Testis (tissue), 3 donors: ENCODE data around the gene C20orf144. TPM values are rescaled to one million over a fixed set of nuclear protein-coding genes. Genes with fewer than 3 reads are reported as not detected.

ENCODE experiments used
- DNase-seq: peaks from one replicate; pipeline ENCODE4 v3.0.0-alpha.2; 2019
- H3K27ac ChIP-seq, 2 donors: fragments of 200-600 bp; sonication (generic); one replicate each; pipeline ENCODE4 v1.5.1; 2019
- H3K27me3 ChIP-seq: fragments of 200-600 bp; sonication (generic); one replicate; pipeline ENCODE4 v1.5.1; 2019
- H3K36me3 ChIP-seq: fragments of 200-600 bp; sonication (generic); one replicate; pipeline ENCODE4 v1.5.1; 2017; ENCODE audit warnings: low read depth; ENCODE audit errors: missing control alignments
- H3K4me1 ChIP-seq: fragments of 200-600 bp; sonication (generic); one replicate; pipeline ENCODE4 v1.5.1; 2019
- H3K4me3 ChIP-seq, 2 donors: fragments of 200-600 bp; sonication (generic); one replicate each; pipeline ENCODE4 v1.5.1; 2017 to 2019
- H3K9me3 ChIP-seq: fragments of 200-600 bp; sonication (generic); one replicate; pipeline ENCODE4 v1.5.1; 2017
- CTCF ChIP-seq, 3 experiments: fragments of 450-650 bp in 2 of 3; fragments of 200-600 bp in 1 of 3; sonication (generic) in 1 of 3; IDR thresholded peaks; one replicate each; pipeline ENCODE4 v1.5.1; 2016 to 2019; ENCODE audit warnings: antibody characterized with exemption in 3 of 3, mild to moderate bottlenecking in 2 of 3, moderate library complexity in 1 of 3
- POLR2A ChIP-seq: fragments of 450-650 bp; IDR thresholded peaks from one replicate; pipeline ENCODE4 v1.6.1; 2017; ENCODE audit warnings: antibody characterized with exemption, mild to moderate bottlenecking, moderate library complexity
- WGBS, 2 donors: methylation state at CpG; one replicate each; pipeline ENCODE4 v1.1.5; 2018; 5-methylcytosine and 5-hydroxymethylcytosine counted together
- intact Hi-C: fragments of 100-400 bp; cut with DNase I; formaldehyde crosslinking; loops from one replicate; pipeline ENCODE4 v1.15.1; 2023; ENCODE audit warnings: low total_unique reads
- polyA plus RNA-seq: library from polyadenylated mRNA; stranded (reverse); fragments of 350-450 nt; fragmentation: Illumina TruSeq; extraction: RNeasy Lipid Tissue Mini Kit (QIAGEN cat#74804); gene quantifications from one replicate; pipeline ENCODE4 v1.2.3, GENCODE V29; 2014; ENCODE audit warnings: low read depth, low replicate concordance; ENCODE audit not compliant: insufficient read depth
- total RNA-seq, 2 donors: library from RNA; depleted of rRNA; stranded (reverse); fragments of >200 nt; gene quantifications; one replicate each; pipeline ENCODE4 v1.2.3, GENCODE V29; 2016

The C20orf144 gene
- total and polyA plus RNA-seq, 3 donors from 2014 or later: 40.0 to 128 (median 119) TPM

DNA sequence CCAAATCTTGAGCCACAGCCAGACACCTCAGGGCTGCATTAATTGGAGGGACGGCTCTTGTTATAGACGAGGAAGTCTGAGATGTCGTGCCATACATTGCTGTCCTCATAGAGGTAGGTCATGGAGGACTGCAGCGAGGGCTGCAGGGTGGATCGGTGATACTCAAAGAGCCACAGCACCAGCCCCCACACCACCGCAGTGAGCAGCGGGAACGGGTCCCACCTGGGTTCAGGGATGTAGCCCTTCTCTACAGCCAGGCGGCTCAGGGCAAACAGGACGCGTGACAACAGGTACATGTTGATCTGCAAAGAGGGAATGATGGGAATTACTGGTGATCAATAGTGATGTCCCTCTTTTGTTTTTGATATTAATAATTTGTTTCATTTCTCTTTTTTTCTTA, 45.5 kb downstream of the C20orf144 start:
- H3K4me1 ChIP-seq: no peaks in the 10 kb centered on the region
- no peak for TF ChIP-seq CTCF (IDR thresholded peaks at IDR 0.05)
- no peak for TF ChIP-seq POLR2A
- intact Hi-C loops: no loop called here
- no peaks in the 10 kb centered on the region for H3K36me3 ChIP-seq
- no peak for DNase-seq
- WGBS, 2 donors: 87 to 88% methylated on average over 11 of the region's 11 CpGs
- H3K9me3 ChIP-seq: no peaks in the 10 kb centered on the region
- no peak overlapping the region for H3K27ac ChIP-seq
- H3K4me3 ChIP-seq: no peak overlapping the region
- H3K27me3 ChIP-seq: no peaks in the 10 kb centered on the region

- H3K4me3 ChIP-seq: no peak overlapping the region
- DNase-seq: no peak
- H3K27me3 ChIP-seq: no peaks in the 10 kb centered on the region
- H3K9me3 ChIP-seq: no peaks in the 10 kb centered on the region
- TF ChIP-seq POLR2A (no peak), CTCF (IDR thresholded peaks at IDR 0.05) (no peak)
- intact Hi-C loops: no loop called here
- no peak overlapping the region for H3K27ac ChIP-seq
- no peaks in the 10 kb centered on the region for H3K4me1 ChIP-seq
- no peaks in the 10 kb centered on the region for H3K36me3 ChIP-seq
- whole genome bisulfite sequencing, 2 donors: 45 to 83% methylated on average over 2 of the region's 2 CpGs
Measured at GRCh38 chr20:33709398-33709797, 47.3 kb downstream of the C20orf144 start.

DNA sequence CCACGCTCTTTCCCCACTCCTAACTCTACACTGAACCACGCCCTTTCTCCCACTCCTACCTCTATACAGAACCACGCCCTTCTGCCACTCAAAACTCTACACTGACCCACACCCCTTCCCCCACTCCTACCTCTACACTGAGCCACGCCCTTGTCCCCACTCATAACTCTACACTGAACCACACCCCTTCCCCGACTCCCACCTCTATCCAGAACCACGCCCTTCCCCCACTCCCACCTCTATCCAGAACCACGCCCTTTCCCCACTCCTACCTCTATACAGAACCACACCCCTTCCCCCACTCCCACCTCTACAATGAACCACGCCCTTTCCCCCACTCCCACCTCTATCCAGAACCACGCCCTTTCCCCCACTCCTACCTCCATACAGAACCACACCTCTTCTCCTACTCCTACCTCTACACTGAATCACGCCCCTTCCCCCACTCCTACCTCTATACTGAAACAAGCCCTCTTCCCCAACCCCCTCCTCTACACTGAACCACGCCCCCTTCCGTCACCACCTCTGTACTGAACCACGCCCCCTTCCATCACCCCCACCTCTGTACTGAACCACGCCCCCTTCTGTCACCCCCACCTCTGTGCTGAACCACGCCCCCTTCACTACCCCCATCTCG, 47.9 kb downstream of the C20orf144 start:
- Histone ChIP-seq H3K9me3 (no peaks in the 10 kb centered on the region), H3K4me3 (peak overlapping the region in 1 of 2 donors; percentile 24), H3K4me1 (no peaks in the 10 kb centered on the region), H3K27ac (no peak overlapping the region), H3K36me3 (no peaks in the 10 kb centered on the region), H3K27me3 (no peaks in the 10 kb centered on the region)
- no peak for TF ChIP-seq CTCF (IDR thresholded peaks at IDR 0.05)
- TF ChIP-seq POLR2A: no peak
- DNase-seq: peak; percentile 57
- intact Hi-C loops: no loop called here
- 57 to 74% methylated on average over 16 of the region's 16 CpGs for WGBS, 2 donors

- no peaks in the 10 kb centered on the region for H3K4me1 ChIP-seq
- H3K36me3 ChIP-seq: no peaks in the 10 kb centered on the region
- H3K9me3 ChIP-seq: no peaks in the 10 kb centered on the region
- intact Hi-C loops: no loop called here
- TF ChIP-seq POLR2A (no peak), CTCF (IDR thresholded peaks at IDR 0.05) (no peak)
- DNase-seq: no peak
- no peak overlapping the region for H3K4me3 ChIP-seq
- H3K27me3 ChIP-seq: no peaks in the 10 kb centered on the region
- WGBS, 2 donors: 57 to 67% methylated on average over 14 of the region's 14 CpGs
- no peak overlapping the region for H3K27ac ChIP-seq
Measured at GRCh38 chr20:33710681-33711445, 48.7 kb downstream of the C20orf144 start.

GRCh38 chr20:33711446-33711738, 49.3 kb downstream of the C20orf144 start:
- Histone ChIP-seq H3K36me3 (no peaks in the 10 kb centered on the region), H3K4me1 (no peaks in the 10 kb centered on the region), H3K4me3 (no peak overlapping the region), H3K27ac (no peak overlapping the region), H3K9me3 (no peaks in the 10 kb centered on the region), H3K27me3 (no peaks in the 10 kb centered on the region)
- TF ChIP-seq POLR2A (no peak), CTCF (IDR thresholded peaks at IDR 0.05) (no peak)
- no peak for DNase-seq
- intact Hi-C loops: no loop called here
- 0 to 75% methylated on average over 1 of the region's 1 CpG for WGBS, 2 donors
